NCI-H1417 (cell line): ENCODE data around the gene VDR.
"Not testable (repeated sequence)": the region's sequence is repeated elsewhere in the genome, so short reads cannot be mapped to it uniquely, and the experiment has no call there.

Experiments
- DNase-seq, 3 experiments: peaks; one replicate each; lab custom pipeline; 2025; lab: John Stamatoyannopoulos, UW

The VDR gene

GRCh38 chr12:47848853-47849252, 55.9 kb downstream of the VDR start:
- no peak for DNase-seq

- peak in 2 of 3 experiments; percentile 16 to 71 for DNase-seq
These were observed 58.3 kb downstream of the VDR start for GRCh38 chr12:47846294-47846996.

- DNase-seq = no peak
These were observed 59.7 kb downstream of the VDR start for GRCh38 chr12:47845081-47845480.

GRCh38 chr12:47844264-47845019, 60.4 kb downstream of the VDR start:
- DNase-seq = peak in 2 of 3 experiments; percentile 24 to 87

GRCh38 chr12:47843226-47843980, 61.4 kb downstream of the VDR start:
- DNase-seq = no peak

- not testable (repeated sequence) for DNase-seq
These were observed 62.3 kb downstream of the VDR start for GRCh38 chr12:47842543-47842942.

- DNase-seq = no peak
These were observed 62.9 kb downstream of the VDR start for GRCh38 chr12:47841910-47842309.

- no peak for DNase-seq
These were observed 63.3 kb downstream of the VDR start for GRCh38 chr12:47841501-47841900.

- DNase-seq = no peak
These were observed 64.2 kb downstream of the VDR start for GRCh38 chr12:47840571-47840970.

- peak in 1 of 3 experiments; percentile 56 for DNase-seq
These were observed 65.4 kb downstream of the VDR start for GRCh38 chr12:47839214-47839876.

- peak in 2 of 3 experiments; percentile 18 to 46 for DNase-seq
These were observed 66.4 kb downstream of the VDR start for GRCh38 chr12:47838286-47838931.

- DNase-seq = peak; percentile 77 to 89 (median 82)
These were observed 67.3 kb downstream of the VDR start for GRCh38 chr12:47837190-47838171.

GRCh38 chr12:47835831-47836155, 69.0 kb downstream of the VDR start:
- no peak for DNase-seq

GRCh38 chr12:47835006-47835830, 69.6 kb downstream of the VDR start:
- DNase-seq = no peak

- no peak for DNase-seq
These were observed 70.4 kb downstream of the VDR start for GRCh38 chr12:47834199-47834903.

- DNase-seq = no peak
These were observed 71.2 kb downstream of the VDR start for GRCh38 chr12:47833591-47834012.

GRCh38 chr12:47832263-47832933, 72.4 kb downstream of the VDR start:
- DNase-seq = no peak

- no peak for DNase-seq
These were observed 75.2 kb downstream of the VDR start for GRCh38 chr12:47829584-47829983.
